GM10266 (cell line): ENCODE measurements around the gene LAMB2.

Experiments used
- DNase-seq: peaks from one replicate; pipeline ENCODE4 v3.0.0; 2012; ENCODE audit errors: extremely low spot score
- CTCF ChIP-seq: IDR thresholded peaks from 2 replicates; pipeline ENCODE4 v1.5.1; 2012; ENCODE audit warnings: mild to moderate bottlenecking, low read depth; ENCODE audit not compliant: control insufficient read depth, insufficient read depth; ENCODE audit errors: missing control alignments

Gene LAMB2

GRCh38 chr3:49158792-49159191 lies 25.9 kb upstream of the LAMB2 start:
- DNase-seq = no peak
- no peak for TF ChIP-seq CTCF

GRCh38 chr3:49158103-49158709 lies 25.4 kb upstream of the LAMB2 start:
- DNase-seq = no peak
- peak; percentile 62 for TF ChIP-seq CTCF

- DNase-seq = no peak
- no peak for TF ChIP-seq CTCF
Observed at GRCh38 chr3:49157289-49157688, 24.4 kb upstream of the LAMB2 start.

- no peak for DNase-seq
- TF ChIP-seq CTCF = no peak
Observed at GRCh38 chr3:49153349-49153912, 20.6 kb upstream of the LAMB2 start.

GRCh38 chr3:49151610-49152009 lies 18.8 kb upstream of the LAMB2 start:
- TF ChIP-seq CTCF = no peak
- DNase-seq = no peak

GRCh38 chr3:49148159-49148558 lies 15.3 kb upstream of the LAMB2 start:
- no peak for DNase-seq
- no peak for TF ChIP-seq CTCF

- DNase-seq = no peak
- no peak for TF ChIP-seq CTCF
Observed at GRCh38 chr3:49140080-49140479, 7.2 kb upstream of the LAMB2 start.
